Activated CD4-positive, alpha-beta T cell treated with anti-CD3 and anti-CD28 coated beads for 36 hours (primary cell): Measurements from ENCODE around the gene EGFL8. TPM values are rescaled to one million over a fixed set of nuclear protein-coding genes. Genes with fewer than 3 reads are reported as not detected.
"Not testable (repeated sequence)": the region's sequence is repeated elsewhere in the genome, so short reads cannot be mapped to it uniquely, and the experiment has no call there.

ENCODE experiments used
- ATAC-seq: fragments of 200-7000 bp; cut with Tn5 transposase; one replicate; pipeline ENCODE4 v1.10.0; 2021; ENCODE audit warnings: mild to moderate bottlenecking, moderate library complexity
- CTCF ChIA-PET: fragments of 350-600 bp; sonication (Branson Sonifier 250); formaldehyde crosslinking; loops from one replicate; lab custom pipeline; 2021; ENCODE audit warnings: antibody characterized with exemption; lab: Charles Lee
- POLR2A ChIA-PET: fragments of 350-600 bp; sonication (Branson Sonifier 250); formaldehyde crosslinking; loops from one replicate; lab custom pipeline; 2021; ENCODE audit warnings: antibody characterized with exemption, inconsistent platforms; lab: Charles Lee
- DNase-seq: peaks from one replicate; pipeline ENCODE4 v3.0.0-alpha.2; 2020
- H3K27ac Mint-ChIP-seq: one replicate; pipeline ENCODE4 v1.8.0; 2021; ENCODE audit warnings: mixed read lengths
- H3K27me3 Mint-ChIP-seq: one replicate; pipeline ENCODE4 v1.8.0; 2021; ENCODE audit warnings: mixed read lengths
- H3K36me3 Mint-ChIP-seq: one replicate; pipeline ENCODE4 v1.8.0; 2021; ENCODE audit warnings: low read depth, mixed read lengths
- H3K4me1 Mint-ChIP-seq: one replicate; pipeline ENCODE4 v1.8.0; 2021; ENCODE audit warnings: mixed read lengths
- H3K4me3 Mint-ChIP-seq: one replicate; pipeline ENCODE4 v1.8.0; 2021; ENCODE audit warnings: mild to moderate bottlenecking, moderate library complexity, mixed read lengths
- H3K9me3 Mint-ChIP-seq: one replicate; pipeline ENCODE4 v1.8.0; 2021; ENCODE audit warnings: low read depth, mixed read lengths
- intact Hi-C, 2 experiments: fragments of 100-400 bp; cut with DNase I in 1 of 2; cut with micrococcal nuclease in 1 of 2; formaldehyde crosslinking; loops; one replicate each; pipeline versions ENCODE4 v1.14.2 to v1.15.1; 2022 to 2024; cut with DNase I, micrococcal nuclease
- total RNA-seq, 2 experiments: library from RNA; stranded (reverse); gene quantifications; one replicate each; pipeline ENCODE4 v1.2.3, GENCODE V29; 2021

Gene EGFL8
- total RNA-seq, 2 experiments from 2014 or later = 9.1 to 10.9 TPM

GRCh38 chr6:32144238-32144637, 20.2 kb upstream of the EGFL8 start:
- CTCF ChIA-PET = interaction anchor here (2.0 kb wide), 1 partner anchor 25 kb away, joined by 5 read pairs; no protein-coding TSS in a partner anchor
- intact Hi-C loops, H3K36me3 Mint-ChIP-seq, H3K27ac Mint-ChIP-seq, DNase-seq, ATAC-seq, H3K4me3 Mint-ChIP-seq, H3K9me3 Mint-ChIP-seq, H3K27me3 Mint-ChIP-seq: not testable (repeated sequence)
- POLR2A ChIA-PET = interaction anchor here (0.6 kb wide), 1 partner anchor 393 kb away, joined by 5 read pairs; no protein-coding TSS in a partner anchor
- H3K4me1 Mint-ChIP-seq = peaks cover 12% of the 10 kb centered on the region

GRCh38 chr6:32146287-32146686, 18.1 kb upstream of the EGFL8 start:
- intact Hi-C loops = no loop called here
- CTCF ChIA-PET = interaction anchor here (0.6 to 1.3 kb wide), 2 partner anchors 27 to 32 kb away, joined by 3 to 4 read pairs; no protein-coding TSS in a partner anchor
- no peaks in the 10 kb centered on the region for H3K9me3 Mint-ChIP-seq

DNA sequence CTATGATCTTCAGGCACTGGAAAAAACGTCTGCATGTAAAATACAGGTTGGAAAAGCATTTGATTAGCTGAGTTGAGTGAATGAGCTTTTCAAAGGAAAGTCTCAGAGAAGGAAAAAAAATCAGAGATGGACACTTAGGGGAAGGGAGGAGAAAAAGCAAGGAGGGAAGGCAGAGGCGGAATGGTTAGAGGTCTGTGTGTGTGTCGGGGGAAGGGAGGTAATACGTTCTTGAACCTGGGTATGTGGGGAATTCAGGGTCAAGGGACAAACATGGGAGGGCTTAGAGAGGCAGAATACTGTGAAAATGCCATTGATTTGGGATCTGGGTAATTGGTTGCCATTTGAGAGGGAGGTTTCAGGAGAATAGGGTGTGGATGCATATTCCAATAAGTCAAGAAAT, 17.7 kb upstream of the EGFL8 start:
- Mint-ChIP-seq H3K9me3 (no peaks in the 10 kb centered on the region), H3K4me1 (peaks cover 26% of the 10 kb centered on the region), H3K27ac (no peak overlapping the region), H3K27me3 (peaks cover 19% of the 10 kb centered on the region), H3K4me3 (no peak overlapping the region), H3K36me3 (no peaks in the 10 kb centered on the region)
- intact Hi-C loops = no loop called here
- ATAC-seq (no peak), DNase-seq (no peak)
- CTCF ChIA-PET = interaction anchor here (1.3 kb wide), 1 partner anchor 28 kb away, joined by 4 read pairs; no protein-coding TSS in a partner anchor
- POLR2A ChIA-PET = no interaction called here

More at GRCh38 chr6:32146287-32146686, 18.1 kb upstream of the EGFL8 start:
- no peak for DNase-seq
- POLR2A ChIA-PET = no interaction called here
- ATAC-seq = no peak
- Mint-ChIP-seq H3K36me3 (no peaks in the 10 kb centered on the region), H3K27ac (no peak overlapping the region), H3K4me1 (peaks cover 24% of the 10 kb centered on the region), H3K4me3 (no peak overlapping the region), H3K27me3 (peaks cover 19% of the 10 kb centered on the region)

- DNase-seq (no peak), ATAC-seq (no peak)
- peaks cover 19% of the 10 kb centered on the region for H3K27me3 Mint-ChIP-seq
- no peak overlapping the region for H3K4me3 Mint-ChIP-seq
- ChIA-PET POLR2A (no interaction called here), CTCF (interaction anchor here (0.7 to 1.9 kb wide), 3 partner anchors 10 to 93 kb away, joined by 3 to 5 read pairs (median 5); no protein-coding TSS in a partner anchor)
- H3K4me1 Mint-ChIP-seq = peaks cover 33% of the 10 kb centered on the region
- intact Hi-C loops = loop anchor here in 1 of 2 experiments (1.0 kb wide), 2 partner anchors 17 to 48 kb away; partner anchors contain the start of gene FKBPL
- no peaks in the 10 kb centered on the region for H3K9me3 Mint-ChIP-seq
- H3K27ac Mint-ChIP-seq = no peak overlapping the region
- no peaks in the 10 kb centered on the region for H3K36me3 Mint-ChIP-seq
Measured at GRCh38 chr6:32147401-32148132, 16.8 kb upstream of the EGFL8 start.

- peak overlapping the region; percentile 0 for H3K27ac Mint-ChIP-seq
- H3K27me3 Mint-ChIP-seq = peaks cover 19% of the 10 kb centered on the region
- ChIA-PET CTCF (interaction anchor here (0.6 to 1.9 kb wide), 7 partner anchors 11 to 74 kb away, joined by 3 to 6 read pairs (median 5); partner anchors contain the start of gene FKBPL), POLR2A (interaction anchor here (0.6 to 0.9 kb wide), 2 partner anchors 21 to 819 kb away, joined by 3 read pairs; partner anchors contain the start of gene ATF6B)
- H3K36me3 Mint-ChIP-seq = no peaks in the 10 kb centered on the region
- intact Hi-C loops = loop anchor here in 1 of 2 experiments (1.0 kb wide), 2 partner anchors 18 to 47 kb away; partner anchors contain the start of gene FKBPL
- ATAC-seq = peak; percentile 88
- peak overlapping the region; percentile 67 for H3K4me3 Mint-ChIP-seq
- H3K4me1 Mint-ChIP-seq = peaks cover 42% of the 10 kb centered on the region
- peak; percentile 88 for DNase-seq
- no peaks in the 10 kb centered on the region for H3K9me3 Mint-ChIP-seq
Measured at GRCh38 chr6:32148289-32149091, 15.9 kb upstream of the EGFL8 start.

GRCh38 chr6:32149092-32149755, 15.2 kb upstream of the EGFL8 start:
- intact Hi-C loops = no loop called here
- peak overlapping the region; percentile 0 for H3K27ac Mint-ChIP-seq
- peaks cover 19% of the 10 kb centered on the region for H3K27me3 Mint-ChIP-seq
- ChIA-PET POLR2A (interaction anchor here (0.6 to 0.9 kb wide), 2 partner anchors 21 to 819 kb away, joined by 3 read pairs; partner anchors contain the start of gene ATF6B), CTCF (interaction anchor here (0.6 to 1.9 kb wide), 6 partner anchors 11 to 218 kb away, joined by 3 to 6 read pairs (median 4); partner anchors contain the start of gene FKBPL)
- no peaks in the 10 kb centered on the region for H3K9me3 Mint-ChIP-seq
- DNase-seq (peak; percentile 28), ATAC-seq (peak; percentile 24)
- H3K36me3 Mint-ChIP-seq = no peaks in the 10 kb centered on the region
- H3K4me1 Mint-ChIP-seq = peaks cover 42% of the 10 kb centered on the region
- H3K4me3 Mint-ChIP-seq = peak overlapping the region; percentile 67

- H3K9me3 Mint-ChIP-seq = no peaks in the 10 kb centered on the region
- DNase-seq (no peak), ATAC-seq (no peak)
- CTCF ChIA-PET = interaction anchor here (0.5 to 1.6 kb wide), 3 partner anchors 18 to 217 kb away, joined by 3 to 6 read pairs (median 3); no protein-coding TSS in a partner anchor
- no peaks in the 10 kb centered on the region for H3K36me3 Mint-ChIP-seq
- no peak overlapping the region for H3K4me3 Mint-ChIP-seq
- peaks cover 49% of the 10 kb centered on the region for H3K4me1 Mint-ChIP-seq
- no peak overlapping the region for H3K27ac Mint-ChIP-seq
- POLR2A ChIA-PET = no interaction called here
- intact Hi-C loops = loop anchor here in 1 of 2 experiments (10.0 kb wide), 1 partner anchor 105 kb away; no protein-coding TSS in a partner anchor
- peaks cover 19% of the 10 kb centered on the region for H3K27me3 Mint-ChIP-seq
Measured at GRCh38 chr6:32149932-32150870, 14.2 kb upstream of the EGFL8 start.

DNA sequence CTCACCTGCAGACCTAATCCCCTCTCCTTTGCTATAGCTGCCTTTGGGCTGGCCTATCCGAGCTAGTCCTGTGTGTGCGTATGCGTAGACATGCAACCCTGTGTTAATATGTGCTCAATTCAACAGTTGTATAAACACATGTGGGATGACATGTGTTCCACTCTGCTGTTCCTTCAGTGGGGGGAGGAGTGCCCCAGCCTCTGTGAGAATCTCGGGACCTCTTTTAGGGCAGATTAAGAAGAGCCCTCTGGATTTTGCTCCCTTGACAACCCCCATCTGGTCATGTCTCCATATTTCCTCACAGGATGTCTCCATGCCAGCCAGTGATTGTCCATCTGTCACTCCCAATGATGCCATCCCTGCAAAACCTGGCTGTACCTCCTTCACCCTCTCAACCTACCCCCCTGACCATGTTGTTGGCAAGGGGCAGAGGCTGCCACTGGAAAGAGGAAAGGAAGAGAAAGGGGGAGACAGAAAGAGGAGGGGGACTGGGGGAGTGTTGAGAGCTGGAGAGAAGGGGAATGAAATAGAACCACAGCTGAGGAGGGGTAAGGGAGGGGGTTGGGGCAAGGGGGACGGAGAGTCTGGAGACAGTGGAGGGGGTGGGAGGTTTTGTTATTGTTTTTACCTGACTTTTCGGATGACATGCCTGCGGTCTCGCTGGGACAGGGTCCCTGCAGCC, 13.1 kb upstream of the EGFL8 start:
- Mint-ChIP-seq H3K4me1 (peaks cover 54% of the 10 kb centered on the region), H3K4me3 (peak overlapping the region; percentile 16), H3K9me3 (no peaks in the 10 kb centered on the region), H3K36me3 (peaks cover 5% of the 10 kb centered on the region), H3K27me3 (peaks cover 19% of the 10 kb centered on the region), H3K27ac (no peak overlapping the region)
- ChIA-PET CTCF (interaction anchor here (0.6 to 1.4 kb wide), 5 partner anchors 20 to 337 kb away, joined by 3 to 5 read pairs (median 3); partner anchors contain the start of gene GPSM3), POLR2A (interaction anchor here (0.6 kb wide), 1 partner anchor 876 kb away, joined by 5 read pairs; no protein-coding TSS in a partner anchor)
- intact Hi-C loops = loop anchor here in 1 of 2 experiments (10.0 kb wide), 1 partner anchor 107 kb away; no protein-coding TSS in a partner anchor
- DNase-seq (peak; percentile 13), ATAC-seq (no peak)
